SU-DHL-6 (cell line): Measurements from ENCODE around the gene ZNF142.

Experiments
- EZH2phosphoT487 ChIP-seq: fragments of 200-600 bp; sonication (generic), shearing (Covaris generic); conservative IDR thresholded peaks from 2 replicates; pipeline ENCODE4 v1.6.1; 2018; ENCODE audit warnings: mild to moderate bottlenecking, antibody characterized with exemption, low read length, moderate library complexity, mixed read lengths
- TF ChIP-seq, protein P1 (sequence below): fragments of 200-600 bp; sonication (generic); IDR thresholded peaks from one replicate; pipeline ENCODE4 v1.5.1; 2017; ENCODE audit warnings: antibody characterized with exemption, mild to moderate bottlenecking, low read length, moderate library complexity; ENCODE audit not compliant: insufficient read depth, poor library complexity, severe bottlenecking

DNA sequence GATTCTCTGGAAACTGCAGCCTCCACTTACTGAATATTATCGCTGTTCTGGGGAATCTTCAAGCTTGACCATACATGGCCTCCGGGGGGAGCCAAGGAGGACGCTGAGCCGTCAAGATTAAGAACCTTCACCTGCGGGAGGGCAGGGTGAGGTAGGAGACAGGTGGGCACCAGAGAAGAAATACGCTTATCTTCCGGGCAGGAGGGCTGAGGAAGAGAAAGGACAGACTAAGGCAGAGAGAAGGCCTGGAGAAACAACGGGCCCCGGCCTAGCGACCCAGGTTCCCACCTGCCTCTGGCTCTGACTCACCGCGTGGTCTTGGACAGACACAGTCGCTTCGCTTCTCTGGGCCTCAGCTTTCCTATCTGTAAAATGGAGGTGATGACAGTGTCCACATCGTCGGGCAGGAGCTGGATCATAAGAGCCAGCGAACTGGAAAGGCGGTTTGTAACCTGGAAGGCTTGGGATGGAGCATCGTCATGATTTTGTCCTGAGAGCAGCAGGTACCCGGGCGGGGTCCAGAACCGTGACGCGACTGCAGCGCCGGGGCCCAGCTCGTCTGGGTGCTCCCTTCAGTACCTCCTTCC lies 659 bp downstream of the ZNF142 start:
- TF ChIP-seq, protein P1, sequence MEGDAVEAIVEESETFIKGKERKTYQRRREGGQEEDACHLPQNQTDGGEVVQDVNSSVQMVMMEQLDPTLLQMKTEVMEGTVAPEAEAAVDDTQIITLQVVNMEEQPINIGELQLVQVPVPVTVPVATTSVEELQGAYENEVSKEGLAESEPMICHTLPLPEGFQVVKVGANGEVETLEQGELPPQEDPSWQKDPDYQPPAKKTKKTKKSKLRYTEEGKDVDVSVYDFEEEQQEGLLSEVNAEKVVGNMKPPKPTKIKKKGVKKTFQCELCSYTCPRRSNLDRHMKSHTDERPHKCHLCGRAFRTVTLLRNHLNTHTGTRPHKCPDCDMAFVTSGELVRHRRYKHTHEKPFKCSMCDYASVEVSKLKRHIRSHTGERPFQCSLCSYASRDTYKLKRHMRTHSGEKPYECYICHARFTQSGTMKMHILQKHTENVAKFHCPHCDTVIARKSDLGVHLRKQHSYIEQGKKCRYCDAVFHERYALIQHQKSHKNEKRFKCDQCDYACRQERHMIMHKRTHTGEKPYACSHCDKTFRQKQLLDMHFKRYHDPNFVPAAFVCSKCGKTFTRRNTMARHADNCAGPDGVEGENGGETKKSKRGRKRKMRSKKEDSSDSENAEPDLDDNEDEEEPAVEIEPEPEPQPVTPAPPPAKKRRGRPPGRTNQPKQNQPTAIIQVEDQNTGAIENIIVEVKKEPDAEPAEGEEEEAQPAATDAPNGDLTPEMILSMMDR = peak; percentile 53
- TF ChIP-seq EZH2phosphoT487 = no peak
